Left ventricle myocardium inferior (tissue), 1 donor: ENCODE measurements around the gene HOXC5. TPM values are rescaled to one million over a fixed set of nuclear protein-coding genes. Genes with fewer than 3 reads are reported as not detected.
A peak's percentile ranks its signal among the peaks of the same experiment; 100 is the strongest.

ENCODE experiments used
- DNase-seq: peaks from one replicate; pipeline ENCODE4 v3.0.0-alpha.2; 2020
- H3K27ac ChIP-seq: fragments of 200-600 bp; replicated peaks from 2 replicates; pipeline ENCODE4 v1.8.0; 2021
- H3K27me3 ChIP-seq: fragments of 200-600 bp; 2 replicates; pipeline ENCODE4 v1.8.0; 2021; ENCODE audit warnings: low read depth
- H3K36me3 ChIP-seq: fragments of 200-600 bp; 2 replicates; pipeline ENCODE4 v1.8.0; 2021
- H3K4me1 ChIP-seq: fragments of 200-600 bp; 2 replicates; pipeline ENCODE4 v1.8.0; 2021
- H3K4me3 ChIP-seq: fragments of 200-600 bp; 2 replicates; pipeline ENCODE4 v1.8.0; 2021; ENCODE audit warnings: mild to moderate bottlenecking, moderate library complexity
- H3K9me3 ChIP-seq: fragments of 200-600 bp; replicated peaks from 2 replicates; pipeline ENCODE4 v1.8.0; 2021
- intact Hi-C: fragments of 100-400 bp; cut with micrococcal nuclease; formaldehyde crosslinking; loops from one replicate; pipeline ENCODE4 v1.11.0; 2022
- total RNA-seq: library from RNA; stranded (reverse); fragmentation: NEBNext Ultra II Directional; extraction: Animal tissue kit (Norgen Biotek cat#: 25700); gene quantifications from one replicate; pipeline ENCODE4 v1.2.1, GENCODE V29; 2021
- TF ChIP-seq, protein P1 (sequence below): fragments of 200-600 bp; IDR thresholded peaks from 2 replicates; pipeline ENCODE4 v1.8.0; 2021; ENCODE audit warnings: antibody characterized with exemption, mild to moderate bottlenecking, borderline replicate concordance
- donor health status: DM: no; HTN: yes; CAD: no; lungs with severe emphysema.

The HOXC5 gene
- total RNA-seq, 1 donor from 2014 or later, result not detected

DNA sequence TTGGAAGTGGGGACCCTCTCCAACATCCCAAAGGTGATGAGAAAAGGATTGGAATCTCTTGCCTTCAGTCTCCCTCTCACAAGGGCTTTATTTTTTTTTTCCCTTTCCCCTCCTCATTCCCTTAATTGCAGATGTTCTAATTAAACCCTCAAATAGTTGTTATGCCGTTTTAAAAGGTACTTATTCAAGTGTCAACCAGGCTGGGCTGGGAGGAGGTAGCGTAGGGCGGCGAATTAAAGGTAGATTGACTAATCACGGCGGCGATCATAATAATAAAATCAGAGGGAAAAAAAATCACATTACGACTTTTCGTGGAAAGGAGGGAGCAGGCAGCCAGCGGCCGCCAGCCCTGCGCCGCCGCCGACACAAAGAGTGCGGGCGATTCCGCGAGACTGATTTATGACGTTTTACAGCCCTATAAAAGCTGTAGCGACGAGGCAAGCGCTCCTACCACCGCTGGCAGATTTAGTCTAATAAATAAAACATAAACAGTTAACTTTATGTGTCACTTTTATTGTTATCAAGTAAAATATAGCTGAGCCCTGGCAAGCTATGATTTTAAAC, 19.1 kb downstream of the HOXC5 start:
- peaks cover 27% of the 10 kb centered on the region for H3K4me1 ChIP-seq
- H3K36me3 ChIP-seq, result no peaks in the 10 kb centered on the region
- no peaks in the 10 kb centered on the region for H3K9me3 ChIP-seq
- no peak for DNase-seq
- intact Hi-C loops, result no loop called here
- H3K4me3 ChIP-seq, result no peak overlapping the region
- no peak overlapping the region for H3K27ac ChIP-seq
- TF ChIP-seq, protein P1, sequence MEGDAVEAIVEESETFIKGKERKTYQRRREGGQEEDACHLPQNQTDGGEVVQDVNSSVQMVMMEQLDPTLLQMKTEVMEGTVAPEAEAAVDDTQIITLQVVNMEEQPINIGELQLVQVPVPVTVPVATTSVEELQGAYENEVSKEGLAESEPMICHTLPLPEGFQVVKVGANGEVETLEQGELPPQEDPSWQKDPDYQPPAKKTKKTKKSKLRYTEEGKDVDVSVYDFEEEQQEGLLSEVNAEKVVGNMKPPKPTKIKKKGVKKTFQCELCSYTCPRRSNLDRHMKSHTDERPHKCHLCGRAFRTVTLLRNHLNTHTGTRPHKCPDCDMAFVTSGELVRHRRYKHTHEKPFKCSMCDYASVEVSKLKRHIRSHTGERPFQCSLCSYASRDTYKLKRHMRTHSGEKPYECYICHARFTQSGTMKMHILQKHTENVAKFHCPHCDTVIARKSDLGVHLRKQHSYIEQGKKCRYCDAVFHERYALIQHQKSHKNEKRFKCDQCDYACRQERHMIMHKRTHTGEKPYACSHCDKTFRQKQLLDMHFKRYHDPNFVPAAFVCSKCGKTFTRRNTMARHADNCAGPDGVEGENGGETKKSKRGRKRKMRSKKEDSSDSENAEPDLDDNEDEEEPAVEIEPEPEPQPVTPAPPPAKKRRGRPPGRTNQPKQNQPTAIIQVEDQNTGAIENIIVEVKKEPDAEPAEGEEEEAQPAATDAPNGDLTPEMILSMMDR, result no peak
- H3K27me3 ChIP-seq, result peaks cover 99% of the 10 kb centered on the region

DNA sequence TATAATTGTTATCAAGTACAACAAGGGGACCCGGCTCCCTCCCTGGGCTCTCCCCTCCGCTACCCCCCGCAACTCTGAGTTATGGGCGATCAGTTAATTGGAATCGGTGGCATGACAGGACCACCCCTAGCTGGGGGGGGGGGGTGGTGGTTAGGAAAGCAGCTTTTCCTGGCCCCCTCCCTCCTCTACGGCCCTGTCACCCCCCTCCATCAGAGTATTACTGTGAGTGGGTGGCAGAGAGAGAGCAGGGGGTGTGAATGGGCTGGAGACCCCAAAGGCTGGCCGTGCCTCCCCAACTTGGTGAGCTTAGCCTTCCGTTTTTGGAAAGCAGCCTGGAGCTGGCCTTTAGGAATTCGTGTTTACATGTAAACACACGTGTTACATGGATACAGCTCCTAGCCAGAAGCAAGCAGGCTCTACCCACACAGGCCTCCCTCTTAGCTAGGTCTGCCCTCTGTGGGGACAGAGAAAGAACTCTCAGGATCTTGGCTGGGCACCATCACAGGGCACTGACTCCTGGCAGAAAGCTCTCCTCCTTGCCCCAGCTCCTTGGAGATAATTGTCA, 19.7 kb downstream of the HOXC5 start:
- Histone ChIP-seq H3K27me3 (peaks cover 99% of the 10 kb centered on the region), H3K4me1 (peaks cover 21% of the 10 kb centered on the region), H3K4me3 (no peak overlapping the region), H3K36me3 (no peaks in the 10 kb centered on the region), H3K27ac (no peak overlapping the region), H3K9me3 (no peaks in the 10 kb centered on the region)
- intact Hi-C loops, result no loop called here
- TF ChIP-seq, protein P1, result no peak
- no peak for DNase-seq

DNA sequence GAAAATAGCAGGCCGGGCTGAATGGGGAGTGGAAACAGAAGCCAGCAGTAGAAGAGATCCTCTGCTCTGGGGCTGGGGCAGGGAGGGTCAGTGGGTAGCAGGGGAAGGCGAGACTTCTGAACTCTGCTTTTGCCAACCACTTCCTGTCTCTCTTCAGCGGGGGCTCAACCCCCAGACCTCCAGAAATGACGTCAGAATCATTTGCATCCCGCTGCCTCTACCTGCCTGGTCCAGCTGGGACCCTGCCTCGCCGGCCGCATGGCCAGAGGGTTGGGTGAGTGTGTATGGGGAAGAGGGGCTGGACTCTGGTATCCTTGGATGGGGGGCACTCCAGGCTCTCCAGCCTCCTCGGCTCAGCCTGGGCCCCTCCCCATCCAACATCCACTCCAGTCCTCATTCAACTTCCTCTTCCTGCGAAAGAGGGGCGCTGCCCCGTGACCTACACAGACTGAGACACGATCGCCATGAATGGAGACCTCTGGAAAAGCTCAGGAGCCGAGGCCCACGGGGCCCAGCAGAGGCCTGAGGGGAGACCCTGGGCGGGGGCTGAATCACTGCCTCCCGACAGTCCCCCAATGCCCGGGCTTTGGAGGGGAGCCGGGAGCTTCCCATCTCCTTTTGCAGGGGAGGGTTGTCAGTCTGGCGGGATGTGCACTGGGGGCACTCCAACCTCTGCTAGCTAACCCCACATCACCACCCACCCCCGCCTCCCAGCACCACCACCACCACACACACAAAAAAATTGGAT, 20.3 kb downstream of the HOXC5 start:
- Histone ChIP-seq H3K4me1 (peaks cover 20% of the 10 kb centered on the region), H3K27ac (peak overlapping the region; percentile 23), H3K36me3 (no peaks in the 10 kb centered on the region), H3K4me3 (peak overlapping the region; percentile 58), H3K9me3 (no peaks in the 10 kb centered on the region), H3K27me3 (peaks cover 99% of the 10 kb centered on the region)
- intact Hi-C loops, result no loop called here
- TF ChIP-seq, protein P1, result no peak
- DNase-seq, result no peak

DNA sequence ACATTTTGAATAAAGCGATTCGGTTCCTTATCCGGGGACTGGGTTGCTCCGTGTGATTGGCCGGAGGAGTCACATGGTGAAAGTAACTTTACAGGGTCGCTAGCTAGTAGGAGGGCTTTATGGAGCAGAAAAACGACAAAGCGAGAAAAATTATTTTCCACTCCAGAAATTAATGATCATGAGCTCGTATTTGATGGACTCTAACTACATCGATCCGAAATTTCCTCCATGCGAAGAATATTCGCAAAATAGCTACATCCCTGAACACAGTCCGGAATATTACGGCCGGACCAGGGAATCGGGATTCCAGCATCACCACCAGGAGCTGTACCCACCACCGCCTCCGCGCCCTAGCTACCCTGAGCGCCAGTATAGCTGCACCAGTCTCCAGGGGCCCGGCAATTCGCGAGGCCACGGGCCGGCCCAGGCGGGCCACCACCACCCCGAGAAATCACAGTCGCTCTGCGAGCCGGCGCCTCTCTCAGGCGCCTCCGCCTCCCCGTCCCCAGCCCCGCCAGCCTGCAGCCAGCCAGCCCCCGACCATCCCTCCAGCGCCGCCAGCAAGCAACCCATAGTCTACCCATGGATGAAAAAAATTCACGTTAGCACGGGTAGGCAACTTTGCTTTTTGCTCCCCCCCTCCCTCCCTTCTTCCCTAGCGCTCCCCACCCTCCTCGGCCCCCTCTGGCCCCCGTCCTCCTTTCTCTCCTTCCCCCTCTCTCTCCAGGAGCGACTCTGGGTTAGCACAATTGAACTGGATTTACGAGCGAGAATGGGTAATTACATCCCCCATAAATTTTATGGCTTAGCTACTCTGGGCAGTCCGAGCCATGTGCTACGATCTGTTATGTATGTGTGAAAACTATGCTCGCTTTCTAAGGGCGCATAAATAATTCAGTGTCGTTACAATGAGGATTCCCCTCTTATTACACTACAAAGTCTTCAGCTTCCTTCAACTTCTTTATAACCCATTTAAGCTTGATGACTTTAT, 21.2 kb downstream of the HOXC5 start, which contains the start of gene HOXC4:
Gene HOXC4 (plus strand): TSS at position 85 of the 991 bp plus-strand sequence. CDS start 88 bp downstream, at position 173.
- TF ChIP-seq, protein P1, result no peak
- Histone ChIP-seq H3K4me3 (peak within 1 kb of the TSS; percentile 58), H3K27ac (peak within 1 kb of the TSS; percentile 23), H3K36me3 (no peaks in the 10 kb centered on the region), H3K9me3 (no peaks in the 10 kb centered on the region), H3K27me3 (peaks cover 97% of the 10 kb centered on the region), H3K4me1 (peaks cover 20% of the 10 kb centered on the region)
- intact Hi-C loops, result no loop called here
- DNase-seq, result no peak

DNA sequence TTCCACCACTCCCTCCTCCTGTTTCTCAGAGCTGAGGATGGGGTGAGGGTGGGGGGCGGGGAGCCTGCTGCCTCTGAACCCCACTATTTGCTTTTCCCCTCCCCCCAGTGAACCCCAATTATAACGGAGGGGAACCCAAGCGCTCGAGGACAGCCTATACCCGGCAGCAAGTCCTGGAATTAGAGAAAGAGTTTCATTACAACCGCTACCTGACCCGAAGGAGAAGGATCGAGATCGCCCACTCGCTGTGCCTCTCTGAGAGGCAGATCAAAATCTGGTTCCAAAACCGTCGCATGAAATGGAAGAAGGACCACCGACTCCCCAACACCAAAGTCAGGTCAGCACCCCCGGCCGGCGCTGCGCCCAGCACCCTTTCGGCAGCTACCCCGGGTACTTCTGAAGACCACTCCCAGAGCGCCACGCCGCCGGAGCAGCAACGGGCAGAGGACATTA, 21.9 kb downstream of the HOXC5 start:
- no peak overlapping the region for H3K27ac ChIP-seq
- H3K9me3 ChIP-seq, result no peaks in the 10 kb centered on the region
- peaks cover 98% of the 10 kb centered on the region for H3K27me3 ChIP-seq

More for the DNA sequence above, 21.9 kb downstream of the HOXC5 start:
- TF ChIP-seq, protein P1, result no peak
- Histone ChIP-seq H3K4me3 (peak overlapping the region; percentile 58), H3K4me1 (peaks cover 20% of the 10 kb centered on the region), H3K36me3 (no peaks in the 10 kb centered on the region)
- DNase-seq, result no peak
- intact Hi-C loops, result no loop called here
